GM18499 (cell line): Measurements from ENCODE around the gene CARHSP1.
"Not testable (repeated sequence)": the region's sequence is repeated elsewhere in the genome, so short reads cannot be mapped to it uniquely, and the experiment has no call there.

Experiments
- ATAC-seq: cut with Tn5 transposase; IDR thresholded peaks from one replicate; pipeline ENCODE4 v1.9.1; 2021; ENCODE audit warnings: moderate number of reproducible peaks; ENCODE audit not compliant: insufficient read depth, unreplicated experiment

CARHSP1 gene

GRCh38 chr16:8858994-8859912 is 9.6 kb downstream of the CARHSP1 start:
- no peak for ATAC-seq

GRCh38 chr16:8855972-8856371 is 12.8 kb downstream of the CARHSP1 start:
- ATAC-seq: no peak

- no peak for ATAC-seq
Observed at GRCh38 chr16:8855051-8855786, 13.6 kb downstream of the CARHSP1 start.

- no peak for ATAC-seq
Observed at GRCh38 chr16:8854298-8854948, 14.4 kb downstream of the CARHSP1 start.

- ATAC-seq: no peak
Observed at GRCh38 chr16:8853611-8854010, 15.2 kb downstream of the CARHSP1 start.

- no peak for ATAC-seq
Observed at GRCh38 chr16:8853150-8853549, 15.7 kb downstream of the CARHSP1 start.

GRCh38 chr16:8852534-8852933 is 16.3 kb downstream of the CARHSP1 start:
- no peak for ATAC-seq

GRCh38 chr16:8851761-8852403 is 16.9 kb downstream of the CARHSP1 start:
- ATAC-seq: no peak

GRCh38 chr16:8850279-8850885 is 18.4 kb downstream of the CARHSP1 start:
- ATAC-seq: no peak

GRCh38 chr16:8849411-8850011 is 19.3 kb downstream of the CARHSP1 start:
- ATAC-seq: no peak

GRCh38 chr16:8848939-8849391 is 19.8 kb downstream of the CARHSP1 start:
- ATAC-seq: no peak

- no peak for ATAC-seq
Observed at GRCh38 chr16:8848231-8848938, 20.4 kb downstream of the CARHSP1 start.

- ATAC-seq: no peak
Observed at GRCh38 chr16:8847623-8848022, 21.2 kb downstream of the CARHSP1 start.

GRCh38 chr16:8847145-8847544 is 21.7 kb downstream of the CARHSP1 start:
- no peak for ATAC-seq

GRCh38 chr16:8846401-8846932 is 22.3 kb downstream of the CARHSP1 start:
- ATAC-seq: no peak

GRCh38 chr16:8845699-8846298 is 23.0 kb downstream of the CARHSP1 start:
- no peak for ATAC-seq

GRCh38 chr16:8843296-8843695 is 25.5 kb downstream of the CARHSP1 start:
- ATAC-seq: not testable (repeated sequence)

GRCh38 chr16:8842016-8842415 is 26.8 kb downstream of the CARHSP1 start:
- ATAC-seq: not testable (repeated sequence)
